NCI-H2107 treated with DMSO at 0.1 percent for 48 hours (cell line): ENCODE measurements around the gene KIFC1.
"Not testable (repeated sequence)": the region's sequence is repeated elsewhere in the genome, so short reads cannot be mapped to it uniquely, and the experiment has no call there.

Source experiments
- DNase-seq: peaks from one replicate; lab custom pipeline; 2025; ENCODE audit not compliant: unreplicated experiment; lab: John Stamatoyannopoulos, UW

Gene KIFC1

DNA sequence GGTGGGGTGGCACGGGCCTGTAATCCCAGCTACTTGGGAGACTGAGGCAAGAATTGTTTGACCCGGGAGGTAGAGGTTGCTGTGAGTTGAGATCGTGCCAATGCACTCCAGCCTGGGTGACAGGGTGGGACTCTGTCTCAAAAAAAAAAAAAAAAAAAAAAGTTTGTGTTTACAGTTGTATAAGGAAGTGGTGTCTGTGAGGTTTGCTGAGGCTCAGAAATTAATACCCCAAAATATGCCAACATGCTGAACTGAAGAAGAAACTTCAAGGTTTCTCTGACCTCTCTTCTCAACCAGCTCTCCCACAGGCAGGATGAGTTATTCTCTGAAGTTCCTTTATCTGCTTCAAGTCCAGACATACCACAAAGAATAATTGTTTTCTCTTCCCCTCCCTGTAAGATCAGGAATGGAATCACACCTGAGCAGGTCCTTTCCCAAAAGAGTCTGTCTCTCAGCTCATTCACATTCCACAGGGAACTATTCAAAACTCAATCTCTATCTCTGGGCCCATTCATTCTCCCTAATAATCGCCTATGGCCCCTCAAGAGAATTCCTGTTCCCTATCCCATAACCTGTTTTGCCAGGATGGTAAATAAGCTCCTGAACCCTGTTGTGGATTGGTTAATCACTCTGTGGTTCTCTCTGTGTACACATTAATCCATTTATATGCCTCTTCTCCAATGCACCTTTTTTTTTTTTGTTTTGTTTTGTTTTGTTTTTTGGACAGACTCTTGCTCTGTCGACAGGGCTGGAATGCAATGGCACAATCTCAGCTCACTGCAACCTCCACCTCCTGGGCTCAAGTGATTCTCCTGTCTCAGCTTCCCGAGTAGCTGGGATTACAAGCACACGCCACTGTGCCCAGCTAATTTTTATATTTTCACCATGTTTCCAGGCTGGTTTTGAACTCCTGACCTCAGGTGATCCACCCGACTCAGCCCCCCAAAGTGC is 17.4 kb upstream of the KIFC1 start:
- DNase-seq, result no peak

DNA sequence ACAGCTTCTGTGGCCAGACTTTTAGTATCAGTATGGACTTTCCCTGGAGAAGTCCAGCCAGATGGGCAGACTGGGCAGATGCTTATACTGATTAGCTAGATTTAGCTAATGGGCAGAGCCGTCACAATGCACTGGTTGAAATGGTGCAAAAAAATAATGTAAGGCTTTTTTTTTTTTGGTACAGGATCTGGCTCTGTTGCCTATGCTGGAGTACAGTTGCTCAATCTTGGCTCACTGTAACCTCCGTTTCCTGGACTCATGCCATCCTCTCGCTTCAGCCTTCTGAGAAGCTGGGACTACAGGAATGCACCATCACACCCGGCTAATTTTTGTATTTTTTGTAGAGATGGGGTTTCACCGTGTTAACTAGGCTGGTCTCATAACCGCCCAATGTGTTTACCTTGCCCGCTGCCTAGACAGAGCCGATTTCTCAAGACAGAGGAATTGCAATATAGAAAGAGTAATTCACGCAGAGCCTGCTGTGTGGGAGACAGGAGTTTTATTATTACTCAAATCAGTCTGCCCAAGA is 16.4 kb upstream of the KIFC1 start:
- no peak for DNase-seq

- DNase-seq, result no peak
Observed at GRCh38 chr6:33377171-33377570, 14.5 kb upstream of the KIFC1 start.

GRCh38 chr6:33379184-33379583 is 12.4 kb upstream of the KIFC1 start:
- not testable (repeated sequence) for DNase-seq

- no peak for DNase-seq
Observed at GRCh38 chr6:33380272-33380981, 11.2 kb upstream of the KIFC1 start.

DNA sequence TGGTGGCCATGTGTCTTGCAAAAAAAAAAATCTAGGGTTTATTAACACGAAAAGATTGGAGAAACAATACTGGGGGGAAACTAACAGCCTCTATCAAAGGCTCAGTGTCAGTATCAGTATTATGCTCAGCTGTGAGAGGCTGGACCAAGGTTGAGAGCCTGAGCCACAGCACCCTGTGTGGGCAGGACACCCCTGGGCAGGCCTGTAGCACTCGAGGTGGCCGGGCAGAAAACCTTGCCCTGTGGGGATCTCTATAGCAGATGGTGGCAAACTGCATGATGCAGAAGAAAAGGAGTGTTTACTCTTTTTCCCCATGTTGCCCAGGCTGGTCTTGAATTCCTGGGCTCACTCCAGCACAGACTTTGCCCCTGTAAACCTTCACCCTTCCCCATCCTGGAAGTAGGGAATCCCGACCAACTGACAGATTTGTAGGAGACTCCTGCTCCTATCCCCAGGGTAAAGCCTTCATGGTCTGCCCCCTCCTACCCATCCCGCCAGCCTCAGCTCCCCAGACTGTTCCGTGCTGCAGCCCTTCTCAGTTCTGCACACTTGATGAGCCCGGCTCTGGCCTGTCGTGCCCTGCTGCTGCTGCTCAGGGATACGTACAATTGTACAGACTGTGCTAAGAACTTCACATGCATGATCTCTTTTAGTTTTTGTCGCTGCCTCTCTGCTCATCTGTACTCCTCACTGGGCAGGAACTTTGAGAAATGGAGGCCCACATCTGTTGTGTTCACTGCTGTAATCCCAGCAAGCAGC is 8.0 kb upstream of the KIFC1 start:
- no peak for DNase-seq

DNA sequence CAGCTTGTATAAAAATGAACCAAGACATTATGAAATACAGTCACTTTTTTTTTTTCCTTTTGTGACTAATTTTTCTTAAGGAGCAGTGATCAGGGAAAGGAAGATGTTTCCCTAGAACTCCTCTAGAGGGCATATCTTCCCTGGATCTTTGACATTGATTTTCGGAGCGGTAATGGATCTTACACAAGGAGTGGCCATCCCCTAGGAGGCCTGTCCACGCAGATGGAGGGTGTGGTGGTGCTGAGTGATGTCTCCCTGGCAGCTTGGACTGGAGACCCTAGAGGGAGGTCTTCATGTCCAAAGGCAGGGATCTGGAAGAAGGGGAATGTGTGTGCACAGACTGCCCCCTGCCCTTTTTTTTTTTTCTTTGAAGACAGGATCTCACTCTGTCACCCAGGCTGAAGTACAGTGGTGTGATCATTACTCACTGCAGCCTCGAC is 7.0 kb upstream of the KIFC1 start:
- no peak for DNase-seq

DNA sequence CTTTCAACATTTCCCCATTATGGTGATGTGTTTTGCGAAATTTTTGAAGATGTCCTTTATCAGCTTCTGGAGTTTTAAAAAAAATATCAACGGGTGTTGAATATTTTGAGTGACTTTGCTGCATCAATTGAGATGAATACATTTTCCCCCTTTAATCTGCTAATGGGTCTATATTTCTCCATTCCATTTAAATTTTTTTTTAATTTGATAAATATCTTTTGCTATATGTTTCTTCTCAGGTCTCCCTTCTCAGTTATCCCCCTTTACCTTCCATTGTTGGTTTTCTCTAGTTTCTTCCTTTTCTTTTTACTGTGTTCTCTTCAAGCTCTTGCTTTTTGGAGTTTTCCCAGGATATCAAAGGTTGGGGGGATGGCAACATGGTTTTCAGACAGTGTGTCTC is 1.4 kb upstream of the KIFC1 start:
- DNase-seq, result no peak

DNA sequence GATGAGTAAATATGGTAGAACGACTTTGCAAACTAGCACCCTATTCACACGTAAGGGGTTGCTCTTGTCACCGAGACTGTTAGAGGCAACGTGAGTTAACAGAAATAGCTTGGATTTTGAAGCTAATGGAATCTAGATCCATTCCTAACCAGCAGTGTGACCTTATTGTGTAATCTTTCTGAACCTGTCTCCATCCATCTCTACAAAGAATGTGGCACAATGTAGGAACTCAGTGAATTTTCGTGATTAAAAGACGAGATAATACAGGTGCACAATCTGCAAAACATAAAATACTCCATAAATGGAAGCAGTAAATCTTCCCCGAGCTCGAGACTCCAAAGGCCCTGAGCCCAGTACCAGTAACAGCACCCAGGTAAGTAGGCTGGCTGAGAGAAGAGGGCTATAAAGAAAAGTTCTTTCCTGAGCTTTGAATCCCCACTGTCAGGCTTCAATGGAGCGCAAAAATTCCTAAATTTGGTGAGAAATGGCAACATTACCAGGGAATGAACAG is 801 bp upstream of the KIFC1 start:
- no peak for DNase-seq

GRCh38 chr6:33391922-33392594 is 435 bp downstream of the KIFC1 start:
- no peak for DNase-seq

GRCh38 chr6:33392595-33392948 is 949 bp downstream of the KIFC1 start:
- no peak for DNase-seq

GRCh38 chr6:33392979-33393378 is 1.4 kb downstream of the KIFC1 start:
- no peak for DNase-seq

DNA sequence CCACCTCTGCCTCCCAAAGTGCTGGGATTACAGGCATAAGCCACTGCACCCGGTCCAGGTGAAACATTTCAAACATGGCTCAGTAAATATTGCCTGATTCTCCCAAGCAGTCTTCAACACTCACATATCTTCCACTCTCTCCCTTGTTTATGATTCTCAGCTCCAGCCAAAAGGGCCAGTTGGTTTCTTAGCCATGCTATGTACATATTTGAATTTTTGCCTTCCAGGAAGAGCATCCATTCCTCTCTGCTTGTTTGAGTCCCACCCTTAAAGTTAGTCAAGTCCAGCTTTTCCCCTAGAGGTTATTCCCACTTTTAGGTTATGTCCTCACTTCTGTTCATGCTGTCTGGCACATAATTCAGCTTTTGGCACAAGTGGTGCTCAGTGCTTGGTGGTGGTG is 5.9 kb downstream of the KIFC1 start:
- DNase-seq, result no peak

DNA sequence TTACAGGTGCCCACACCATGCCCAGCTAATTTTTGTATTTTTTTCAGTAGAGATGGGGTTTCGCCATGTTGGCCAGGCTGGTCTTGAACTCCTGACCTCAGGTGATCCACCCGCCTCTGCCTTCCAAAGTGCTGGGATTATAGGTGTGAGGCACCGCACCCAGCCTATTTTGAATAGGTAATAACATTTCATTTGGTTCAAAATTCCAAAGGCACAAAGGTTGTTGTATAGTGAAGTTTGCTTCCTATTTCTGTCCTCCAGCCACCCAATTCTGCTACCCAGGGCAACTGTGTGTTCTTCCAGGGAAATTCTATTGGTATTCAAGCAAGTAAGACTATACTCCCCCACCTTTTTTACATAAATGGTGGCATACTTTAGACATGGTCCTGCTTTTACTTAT is 7.0 kb downstream of the KIFC1 start:
- DNase-seq, result not testable (repeated sequence)

DNA sequence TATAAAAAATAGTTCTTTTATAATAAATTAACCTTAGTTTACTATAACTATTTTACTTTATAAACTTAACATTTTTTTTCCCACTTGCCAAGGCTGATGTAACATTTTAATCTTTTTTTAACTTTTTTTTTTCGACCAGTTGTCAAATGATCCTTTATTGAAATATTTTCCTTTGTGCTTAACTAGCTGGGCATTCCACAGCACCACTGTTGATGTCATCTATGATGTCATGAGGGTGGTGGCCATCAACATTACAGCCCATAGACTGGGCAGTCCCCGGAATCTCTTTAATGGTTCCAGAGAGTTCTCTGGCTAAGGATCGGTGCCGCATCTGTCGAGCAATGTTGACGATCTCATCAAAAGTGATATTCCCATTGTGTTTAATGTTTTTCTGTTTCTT is 8.3 kb downstream of the KIFC1 start:
- not testable (repeated sequence) for DNase-seq

- no peak for DNase-seq
Observed at GRCh38 chr6:33404884-33405283, 13.3 kb downstream of the KIFC1 start.

- DNase-seq, result no peak
Observed at GRCh38 chr6:33405386-33405940, 13.8 kb downstream of the KIFC1 start.

GRCh38 chr6:33406126-33406525 is 14.5 kb downstream of the KIFC1 start:
- DNase-seq, result no peak

- DNase-seq, result no peak
Observed at GRCh38 chr6:33407132-33407718, 15.6 kb downstream of the KIFC1 start.
